Left cardiac atrium (tissue), 4 donors: ENCODE data around the gene MC1R. TPM values are rescaled to one million over a fixed set of nuclear protein-coding genes. Genes with fewer than 3 reads are reported as not detected.
"Not testable (repeated sequence)": the region's sequence is repeated elsewhere in the genome, so short reads cannot be mapped to it uniquely, and the experiment has no call there.

ENCODE experiments used
- ATAC-seq, 2 donors: fragments of 200-7000 bp; cut with Tn5 transposase; one replicate each; pipeline ENCODE4 v1.9.1; 2020; ENCODE audit warnings: mild to moderate bottlenecking in 2 of 2, moderate library complexity in 2 of 2
- DNase-seq: peaks from one replicate; pipeline ENCODE4 v3.0.0-alpha.2; 2020
- intact Hi-C, 2 donors: fragments of 100-400 bp; cut with DNase I; formaldehyde crosslinking; loops; one replicate each; pipeline versions ENCODE4 v1.14.1 to v1.15.1; 2022 to 2023
- long read RNA-seq: library from polyadenylated mRNA; unstranded; transcript quantifications from one replicate; pipeline ENCODE4 v2.0.0, GENCODE V29; 2021
- total RNA-seq, 2 donors: library from RNA; stranded (reverse); fragmentation: NEBNext Ultra II Directional; extraction: Animal tissue kit (Norgen Biotek cat#: 25700); gene quantifications; one replicate each; pipeline ENCODE4 v1.2.1, GENCODE V29; 2021
- donor health status: DM: no; HTN: yes; CAD: no.
- donor health status: DM: no; HTN: yes; CAD: no; lungs with severe emphysema.
- donor health status: DM: yes; HTN: yes; CAD: no.
- donor health status: Dilated cardiomyopathy.

Gene MC1R
- total RNA-seq, result 1 to 10 TPM; 1.9 to 2.3 TPM
- long read RNA-seq, partial matches to known transcripts, result 0 of 1 reads
- long read RNA-seq, other reads (novel, unspliced or antisense), result 0 of 1 reads

DNA sequence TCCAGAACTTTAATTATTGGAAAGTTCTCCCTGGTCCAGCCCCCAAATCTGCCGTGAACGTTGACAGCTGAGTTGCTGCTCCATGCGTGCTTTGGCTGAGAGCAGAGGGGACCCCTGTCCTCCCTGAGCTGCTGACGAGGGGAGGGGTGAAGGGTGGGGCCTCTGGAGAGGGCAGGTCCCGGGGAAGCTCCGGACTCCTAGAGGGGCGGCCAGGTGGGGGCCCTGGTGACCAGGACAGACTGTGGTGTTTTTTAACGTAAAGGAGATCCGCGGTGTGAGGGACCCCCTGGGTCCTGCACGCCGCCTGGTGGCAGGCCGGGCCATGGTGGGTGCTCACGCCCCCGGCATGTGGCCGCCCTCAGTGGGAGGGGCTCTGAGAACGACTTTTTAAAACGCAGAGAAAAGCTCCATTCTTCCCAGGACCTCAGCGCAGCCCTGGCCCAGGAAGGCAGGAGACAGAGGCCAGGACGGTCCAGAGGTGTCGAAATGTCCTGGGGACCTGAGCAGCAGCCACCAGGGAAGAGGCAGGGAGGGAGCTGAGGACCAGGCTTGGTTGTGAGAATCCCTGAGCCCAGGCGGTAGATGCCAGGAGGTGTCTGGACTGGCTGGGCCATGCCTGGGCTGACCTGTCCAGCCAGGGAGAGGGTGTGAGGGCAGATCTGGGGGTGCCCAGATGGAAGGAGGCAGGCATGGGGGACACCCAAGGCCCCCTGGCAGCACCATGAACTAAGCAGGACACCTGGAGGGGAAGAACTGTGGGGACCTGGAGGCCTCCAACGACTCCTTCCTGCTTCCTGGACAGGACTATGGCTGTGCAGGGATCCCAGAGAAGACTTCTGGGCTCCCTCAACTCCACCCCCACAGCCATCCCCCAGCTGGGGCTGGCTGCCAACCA is at the start of gene MC1R:
TSS of gene MC1R (plus strand) at position 410 of the 895 bp plus-strand sequence. CDS start at position 807, 397 bp downstream.
- intact Hi-C loops, result no loop called here
- ATAC-seq (peak in 1 of 2 donors; percentile 1), DNase-seq (no peak)

DNA sequence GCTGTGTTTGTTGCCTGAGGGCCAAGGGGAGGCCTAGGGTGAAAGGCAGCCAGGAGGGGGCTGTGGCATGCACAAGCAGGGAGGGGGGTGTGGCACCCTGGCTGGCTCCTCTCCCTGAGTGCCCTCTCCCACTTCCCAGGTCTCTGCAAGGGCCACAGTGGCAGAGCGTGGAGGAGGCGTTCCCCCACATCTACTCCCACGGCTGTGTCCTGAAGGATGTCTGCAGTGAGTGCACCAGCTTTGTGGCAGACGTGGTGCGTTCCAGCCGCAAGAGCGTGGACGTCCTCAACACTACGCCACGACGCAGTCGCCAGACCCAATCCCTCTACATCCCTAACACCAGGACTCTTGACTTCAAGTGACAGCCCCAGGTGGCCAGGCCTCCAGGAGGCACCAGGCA is 48.8 kb upstream of the MC1R start:
- intact Hi-C loops, result no loop called here
- DNase-seq (no peak), ATAC-seq (no peak)

DNA sequence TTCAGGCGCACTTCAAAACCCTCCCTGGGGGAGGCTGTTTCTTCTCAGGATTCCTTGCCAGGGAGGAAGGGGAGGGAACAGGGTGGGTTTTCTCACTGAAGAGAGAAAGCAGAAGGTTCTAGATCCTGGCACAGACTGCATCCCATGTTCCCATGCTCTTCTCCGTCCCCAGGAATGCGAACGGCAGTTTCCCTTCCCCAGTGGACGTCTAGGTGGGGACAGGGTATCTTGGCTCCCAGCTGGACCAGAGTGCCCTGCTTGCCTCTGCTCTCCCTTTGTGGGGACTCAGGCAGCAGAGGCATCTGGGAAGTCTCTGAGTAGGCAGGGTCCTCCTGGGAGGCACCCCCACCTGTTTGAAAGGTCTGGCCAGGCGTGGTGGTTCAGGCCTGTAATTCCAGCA is 48.2 kb upstream of the MC1R start:
- no peak for DNase-seq
- intact Hi-C loops, result no loop called here
- no peak for ATAC-seq

DNA sequence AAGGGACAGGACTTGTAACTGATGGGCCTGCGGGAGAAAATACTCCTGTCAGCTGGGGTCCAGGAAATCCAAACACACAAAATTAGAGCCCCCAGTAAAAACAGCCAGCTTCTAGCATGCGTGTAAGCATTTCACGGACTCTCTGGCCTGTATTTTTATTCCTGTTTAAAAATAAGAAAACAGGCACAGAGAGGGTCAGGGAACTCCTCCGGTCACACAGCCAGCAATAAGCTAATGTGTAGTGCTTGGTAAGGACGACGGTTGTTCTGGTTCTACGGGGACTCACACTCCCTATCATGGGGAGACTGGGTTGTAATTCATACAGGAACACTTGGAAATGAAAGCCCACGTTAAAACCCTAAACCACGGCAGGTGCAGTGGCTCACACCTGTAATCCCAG is 46.8 kb upstream of the MC1R start:
- ATAC-seq (no peak), DNase-seq (no peak)
- intact Hi-C loops, result no loop called here

DNA sequence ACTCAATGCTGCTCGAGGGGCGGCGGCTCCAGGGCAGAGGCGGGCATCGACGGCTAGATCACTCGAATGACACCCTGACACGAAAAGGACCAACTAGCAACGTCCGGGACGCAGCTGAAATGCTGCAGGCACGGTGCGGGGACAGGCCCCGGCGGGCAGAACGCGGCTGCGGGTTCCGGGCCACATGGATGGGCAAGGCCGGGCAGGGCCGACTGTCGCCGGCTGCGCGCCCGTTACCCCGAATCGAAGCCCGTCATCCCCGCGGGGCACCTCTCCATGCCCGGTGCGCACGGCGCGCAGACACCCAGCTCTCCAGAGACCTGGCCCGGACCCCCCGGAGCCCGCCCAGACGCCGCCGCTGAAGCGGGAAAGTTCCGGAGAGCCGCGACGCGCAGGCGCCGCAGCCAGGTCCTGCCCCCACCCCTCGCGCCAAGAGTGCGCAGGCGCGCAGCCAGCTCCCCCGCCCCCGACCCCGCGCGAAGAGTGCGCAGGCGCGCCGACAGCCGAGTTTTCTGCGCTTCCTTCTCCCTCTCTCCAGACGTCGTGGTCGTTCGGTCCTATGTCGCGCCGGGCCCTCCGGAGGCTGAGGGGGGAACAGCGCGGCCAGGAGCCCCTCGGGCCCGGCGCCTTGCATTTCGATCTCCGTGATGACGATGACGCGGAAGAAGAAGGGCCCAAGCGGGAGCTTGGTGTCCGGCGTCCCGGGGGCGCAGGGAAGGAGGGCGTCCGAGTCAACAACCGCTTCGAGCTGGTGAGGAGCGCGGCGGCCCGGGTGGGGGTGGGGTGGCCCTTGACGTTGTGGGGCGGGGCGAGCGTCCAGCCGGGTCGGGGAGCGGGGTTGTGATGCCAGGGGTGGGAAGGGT is 45.3 kb upstream of the MC1R start, which contains the start of gene TCF25:
TSS of gene TCF25 (plus strand) at position 484 of the 863 bp plus-strand sequence. CDS start at position 560, 76 bp downstream.
- intact Hi-C loops, result no loop called here
- ATAC-seq (peak; percentile 74 to 81), DNase-seq (peak; percentile 88)

DNA sequence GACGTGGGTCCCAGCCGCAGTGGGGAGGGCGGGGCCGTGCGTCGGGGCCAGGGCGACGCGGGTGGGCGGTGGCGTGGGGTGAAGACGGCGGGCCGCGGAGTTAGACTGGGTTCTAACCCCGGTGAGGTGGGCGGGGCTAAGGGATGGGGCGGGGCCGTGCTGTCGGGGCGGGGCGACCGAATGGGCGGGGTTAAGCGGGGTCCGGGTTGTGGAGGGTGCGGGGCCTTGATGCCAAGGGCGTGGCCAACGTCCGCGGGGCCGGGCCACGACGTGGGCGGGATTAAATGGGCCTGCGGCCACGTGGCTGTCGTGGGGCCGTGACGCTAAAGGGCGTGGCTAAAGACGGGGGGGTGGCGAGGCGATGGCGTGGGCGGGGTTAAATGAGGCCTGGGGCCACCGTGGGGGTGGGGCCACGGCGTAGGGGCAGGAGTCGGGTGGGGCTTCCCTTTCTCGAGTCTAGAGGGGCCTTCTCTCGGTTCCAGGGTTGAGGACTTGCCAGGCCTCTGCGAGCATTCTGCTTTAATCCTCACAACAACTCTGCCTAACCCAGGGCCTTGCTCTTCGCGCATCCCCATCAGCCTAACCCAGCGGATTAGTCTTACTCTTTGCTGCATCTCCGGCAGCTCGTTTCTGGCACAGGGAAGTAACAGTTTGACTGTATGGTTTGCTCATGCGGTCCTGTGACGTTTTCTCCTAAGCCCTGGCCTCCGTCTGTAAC is 44.5 kb upstream of the MC1R start:
- ATAC-seq (peak; percentile 91 to 94), DNase-seq (peak; percentile 96)
- intact Hi-C loops, result no loop called here

DNA sequence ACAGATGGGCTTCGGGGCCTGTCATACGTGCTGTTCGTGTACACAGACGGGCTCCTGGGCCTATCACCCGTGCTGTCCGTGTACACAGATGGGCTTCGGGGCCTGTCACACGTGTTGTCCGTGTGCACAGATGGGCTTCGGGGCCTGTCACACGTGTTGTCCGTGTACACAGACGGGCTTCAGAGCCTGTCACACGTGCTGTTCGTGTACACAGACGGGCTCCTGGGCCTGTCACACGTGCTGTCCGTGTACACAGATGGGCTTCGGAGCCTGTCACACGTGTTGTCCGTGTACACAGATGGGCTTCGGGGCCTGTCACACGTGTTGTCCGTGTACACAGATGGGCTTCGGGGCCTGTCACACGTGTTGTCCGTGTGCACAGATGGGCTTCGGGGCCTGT is 39.5 kb upstream of the MC1R start:
- ATAC-seq, DNase-seq, intact Hi-C loops: not testable (repeated sequence)

DNA sequence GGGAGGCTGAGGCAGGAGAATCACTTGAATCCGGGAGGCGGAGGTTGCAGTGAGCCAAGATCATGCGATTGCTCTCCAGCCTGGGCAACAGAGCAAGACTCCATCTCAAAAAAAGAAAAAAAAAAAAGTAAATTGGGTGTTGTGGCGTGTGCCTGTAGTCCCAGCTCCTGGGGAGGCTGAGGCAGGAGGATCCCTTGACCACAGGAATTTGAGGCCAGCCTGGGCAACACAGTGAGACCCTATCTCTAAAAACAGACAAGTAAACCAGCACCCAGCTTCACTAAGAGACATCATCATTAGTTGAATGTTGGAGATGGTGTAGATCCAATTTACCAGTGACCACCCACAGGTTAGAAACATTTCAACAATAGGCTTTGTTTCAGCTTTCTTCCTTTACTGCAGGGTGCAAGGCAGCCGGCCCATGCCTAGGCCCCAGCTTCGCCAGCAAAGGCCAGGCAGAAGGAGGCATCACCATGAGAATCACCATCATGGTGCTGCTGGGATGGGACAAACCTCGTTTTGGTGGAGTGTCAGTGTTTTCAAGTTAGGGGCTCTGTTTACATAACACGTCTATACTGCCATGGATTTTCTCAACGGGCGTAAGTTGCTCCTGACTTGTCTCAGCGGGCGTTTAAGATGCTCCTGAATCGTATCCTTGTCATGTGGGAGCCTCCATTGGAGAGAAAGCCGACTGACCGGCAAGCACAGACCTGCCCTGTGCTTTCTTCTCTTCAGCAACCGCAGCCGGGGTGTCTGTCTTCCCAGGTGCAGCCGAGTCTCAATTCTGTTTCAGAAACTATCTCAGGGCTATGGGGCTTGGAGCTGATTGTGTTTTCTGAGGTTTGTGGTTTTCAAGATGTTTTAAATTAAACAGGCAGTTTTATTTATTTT is 37.9 kb upstream of the MC1R start:
- ATAC-seq, result no peak
- intact Hi-C loops, result no loop called here
- no peak for DNase-seq

DNA sequence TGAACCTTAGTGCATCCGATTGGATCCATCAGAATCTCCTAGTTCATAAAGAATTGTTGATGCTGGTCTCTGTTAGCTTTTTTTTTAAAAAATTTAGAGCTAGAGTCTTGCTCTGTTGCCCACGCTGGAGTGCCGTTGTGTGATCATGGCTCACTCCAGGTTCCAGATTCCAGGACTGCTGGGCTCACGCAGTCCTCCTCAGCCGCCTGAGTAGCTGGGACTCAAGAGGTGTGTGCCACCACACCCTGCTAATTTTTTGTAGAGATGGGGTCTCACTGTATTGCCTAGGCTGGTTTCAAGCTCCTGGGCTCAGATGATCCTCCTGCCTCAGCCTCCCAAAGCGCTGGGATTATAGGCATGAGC is 37.3 kb upstream of the MC1R start:
- ATAC-seq (no peak), DNase-seq (no peak)
- intact Hi-C loops, result no loop called here

DNA sequence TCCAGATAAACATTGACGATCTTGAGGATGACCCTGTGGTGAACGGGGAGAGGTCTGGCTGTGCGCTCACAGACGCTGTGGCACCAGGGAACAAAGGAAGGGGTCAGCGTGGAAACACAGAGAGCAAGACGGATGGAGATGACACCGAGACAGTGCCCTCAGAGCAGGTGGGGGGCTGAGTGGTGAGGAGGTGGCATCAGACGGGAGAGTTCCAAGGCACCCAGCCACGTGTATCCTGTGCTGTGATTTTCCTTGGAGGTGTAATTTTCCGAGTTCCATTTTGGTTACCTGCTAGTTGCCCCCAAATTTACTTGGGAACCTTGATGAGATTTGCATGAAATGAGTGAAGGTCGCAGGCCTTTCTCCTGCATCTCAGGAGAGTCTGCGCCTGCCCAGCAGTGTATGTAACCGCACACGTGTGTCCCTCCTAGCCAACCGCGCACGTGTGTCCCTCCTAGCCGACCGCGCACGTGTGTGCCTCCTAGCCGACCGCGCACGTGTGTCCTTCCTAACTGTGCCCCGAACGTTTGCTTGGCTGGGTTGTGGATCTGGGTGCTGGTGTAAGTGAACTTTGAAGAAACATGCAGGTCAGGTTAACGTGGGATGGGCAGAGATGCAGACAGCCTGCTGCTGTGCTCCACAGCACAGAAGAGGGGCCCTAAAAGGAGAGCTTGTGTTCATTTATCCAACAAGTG is 35.2 kb upstream of the MC1R start:
- DNase-seq (no peak), ATAC-seq (no peak)
- intact Hi-C loops, result no loop called here

DNA sequence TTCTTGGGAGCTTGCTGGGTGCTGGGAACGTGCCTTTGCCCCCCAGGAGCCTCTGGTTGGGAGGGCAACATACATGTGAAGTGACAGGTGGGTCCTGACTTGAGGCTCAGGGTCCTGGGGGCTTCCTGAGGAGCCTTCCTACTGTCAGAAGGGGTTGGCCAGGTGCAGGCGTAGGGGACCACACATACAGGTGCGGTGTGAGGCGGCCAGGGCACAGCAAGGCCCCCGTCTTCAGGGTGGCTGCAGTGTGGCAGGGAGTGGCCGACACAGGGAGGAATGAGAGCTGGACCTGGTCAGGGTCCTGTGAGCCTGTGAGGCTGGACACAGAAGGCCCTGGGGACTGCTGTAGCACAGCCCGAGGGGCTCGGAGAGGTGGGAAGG is 34.6 kb upstream of the MC1R start:
- ATAC-seq, result peak in 1 of 2 donors; percentile 15
- intact Hi-C loops, result no loop called here
- no peak for DNase-seq

DNA sequence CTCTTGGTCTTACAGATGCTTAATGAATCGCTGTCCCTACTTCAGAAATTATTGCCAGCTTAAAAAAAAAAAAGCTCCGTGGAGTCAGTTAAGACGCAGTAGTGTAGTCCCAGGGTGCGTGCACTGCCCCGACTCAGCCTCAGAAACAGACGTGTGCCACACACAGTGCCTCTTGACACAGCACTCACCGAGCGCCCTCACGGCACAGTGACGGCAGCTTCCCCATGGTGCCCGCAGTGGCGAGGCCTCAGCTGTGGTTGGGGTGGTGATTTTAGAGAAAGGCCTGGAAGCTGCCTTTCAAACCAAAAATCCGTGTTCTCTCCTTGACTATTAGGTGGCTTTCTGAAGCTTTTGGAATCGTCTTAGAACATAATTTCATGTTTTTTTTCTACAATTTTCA is 31.4 kb upstream of the MC1R start:
- no peak for DNase-seq
- intact Hi-C loops, result no loop called here
- ATAC-seq, result no peak

DNA sequence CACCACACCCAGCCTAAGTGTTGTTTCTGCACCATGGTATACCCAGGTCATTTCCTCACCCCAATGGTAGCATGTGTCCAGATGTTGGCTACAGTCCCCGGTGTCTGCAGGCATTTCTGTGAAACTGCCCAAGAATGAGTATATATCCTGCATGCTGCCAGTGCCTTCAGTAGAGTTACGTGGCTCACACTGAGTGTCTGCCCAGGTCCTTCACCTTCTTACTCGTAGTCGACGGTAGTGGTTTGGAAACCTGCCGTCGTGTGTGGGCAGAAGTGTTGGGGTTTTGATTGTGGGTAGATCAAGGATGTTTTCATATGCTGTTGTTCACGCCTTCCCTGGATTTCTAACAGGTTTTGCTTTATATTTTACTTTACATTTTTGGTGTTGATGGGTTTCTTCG is 28.5 kb upstream of the MC1R start:
- DNase-seq, result no peak
- intact Hi-C loops, result no loop called here

DNA sequence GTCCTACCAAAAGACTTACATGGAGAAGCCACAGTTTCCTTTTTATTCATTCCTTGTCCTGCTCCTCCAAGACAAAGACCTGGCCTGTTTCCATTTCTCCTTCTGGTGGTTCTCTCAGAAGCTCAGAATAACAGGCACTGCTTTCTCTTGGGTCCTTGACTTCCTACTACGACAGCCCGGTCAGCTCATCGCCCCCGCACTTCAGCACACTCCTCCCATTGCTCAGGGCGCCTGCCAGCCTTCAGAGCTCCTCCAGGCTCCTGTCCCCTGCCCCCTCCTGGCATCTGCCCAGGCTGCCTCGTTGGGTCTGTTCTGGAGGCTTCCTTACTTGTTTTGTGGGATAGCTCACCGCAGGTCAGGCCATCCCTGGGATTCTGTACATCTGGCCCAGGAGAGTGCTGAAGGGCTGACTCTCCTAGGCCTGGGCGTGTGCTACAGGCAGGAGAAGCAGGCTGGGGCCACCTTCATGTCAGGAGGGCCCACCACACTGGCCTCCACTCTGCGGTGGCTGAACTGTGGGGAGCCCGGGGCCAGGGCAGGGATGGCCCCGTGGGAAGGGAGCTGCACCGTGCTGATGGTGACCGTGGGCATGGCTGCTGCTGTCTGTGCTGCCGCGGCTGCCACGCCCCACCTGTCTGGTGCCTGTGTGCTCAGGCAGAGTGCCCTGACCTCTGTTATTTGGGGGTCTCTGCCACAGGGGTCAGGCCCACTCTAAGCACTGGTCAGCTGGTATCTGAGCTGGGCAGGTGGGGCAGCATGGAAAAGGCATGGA is 27.6 kb upstream of the MC1R start:
- intact Hi-C loops, result no loop called here
- ATAC-seq (peak in 1 of 2 donors; percentile 40), DNase-seq (no peak)

More for the DNA sequence above, 28.5 kb upstream of the MC1R start:
- no peak for ATAC-seq

DNA sequence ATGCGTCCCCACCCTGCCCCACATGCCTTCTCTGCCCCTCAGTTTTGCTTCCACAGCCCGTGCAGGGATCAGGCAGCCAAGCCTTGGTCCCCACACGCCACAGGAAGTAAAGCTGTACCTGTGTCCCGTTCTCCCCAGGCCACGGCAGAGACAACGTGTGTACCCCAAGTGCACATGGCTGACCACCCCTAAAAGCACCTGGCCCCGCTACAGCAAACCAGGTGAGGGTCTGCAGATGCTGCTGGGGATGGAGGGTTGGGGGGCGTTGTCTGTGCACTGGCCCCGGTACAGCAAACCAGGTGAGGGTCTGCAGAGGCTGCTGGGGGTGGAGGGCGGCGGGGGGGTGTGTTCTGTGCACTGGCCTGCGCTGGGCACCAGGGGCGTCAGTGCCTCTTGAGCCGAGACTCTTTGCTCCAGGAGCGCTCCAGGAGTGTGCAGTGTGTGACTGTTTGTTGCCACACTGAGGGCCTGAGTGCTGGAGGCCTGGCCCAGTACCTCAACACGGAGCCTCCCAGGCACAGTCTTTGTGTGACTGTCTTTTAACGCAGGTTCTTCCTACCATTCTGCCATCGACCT is 26.5 kb upstream of the MC1R start:
- DNase-seq (no peak), ATAC-seq (peak in 1 of 2 donors; percentile 9)
- intact Hi-C loops, result no loop called here

DNA sequence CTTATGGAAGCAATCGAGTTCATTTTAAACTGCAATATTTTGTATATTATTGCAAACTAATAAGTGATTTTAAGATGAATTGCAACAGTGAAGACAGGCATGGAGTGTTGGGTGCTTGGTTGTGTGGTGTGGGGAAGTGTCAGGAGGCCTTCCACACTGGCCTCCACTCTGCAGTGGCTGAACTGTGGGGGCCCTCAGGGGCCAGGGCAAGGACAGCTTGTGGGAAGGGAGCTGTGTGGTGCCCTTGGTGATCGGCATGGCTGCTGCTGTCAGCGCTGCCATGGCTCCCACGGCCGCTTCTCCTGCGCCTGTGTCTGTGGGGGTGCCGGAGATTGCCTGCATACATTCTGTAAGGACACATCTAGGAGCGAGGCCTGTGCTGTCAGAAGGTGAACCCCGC is 26.0 kb upstream of the MC1R start:
- intact Hi-C loops, result no loop called here
- DNase-seq, result no peak
- ATAC-seq, result no peak
